Measurements from ENCODE around the gene PSMD1. TPM values are rescaled to one million over a fixed set of nuclear protein-coding genes. Genes with fewer than 3 reads are reported as not detected.

PSMD1 gene
- total RNA-seq, 1 donor from 2014 or later = 126 TPM

DNA sequence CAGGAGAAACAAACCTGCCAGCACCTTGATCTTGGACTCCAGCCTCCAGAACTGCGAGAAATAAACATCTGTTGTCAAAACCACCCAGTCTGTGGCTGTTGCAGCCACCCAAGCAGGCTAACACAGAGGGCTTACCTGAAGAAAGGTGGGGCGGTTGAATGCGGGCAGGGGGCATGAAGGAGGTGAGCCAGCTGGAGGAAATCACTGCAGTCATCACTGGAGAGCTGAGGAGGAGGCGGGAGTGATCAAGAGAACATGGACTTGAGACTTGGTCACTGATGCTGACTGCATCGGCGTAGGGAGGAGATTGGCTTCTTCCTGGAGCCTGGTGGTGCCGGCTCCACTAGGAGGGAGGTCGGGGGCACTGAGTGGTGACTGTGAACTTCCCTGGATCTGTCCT is 127.2 kb downstream of the PSMD1 start:
- intact Hi-C loops (cut with micrococcal nuclease) = no loop called here

DNA sequence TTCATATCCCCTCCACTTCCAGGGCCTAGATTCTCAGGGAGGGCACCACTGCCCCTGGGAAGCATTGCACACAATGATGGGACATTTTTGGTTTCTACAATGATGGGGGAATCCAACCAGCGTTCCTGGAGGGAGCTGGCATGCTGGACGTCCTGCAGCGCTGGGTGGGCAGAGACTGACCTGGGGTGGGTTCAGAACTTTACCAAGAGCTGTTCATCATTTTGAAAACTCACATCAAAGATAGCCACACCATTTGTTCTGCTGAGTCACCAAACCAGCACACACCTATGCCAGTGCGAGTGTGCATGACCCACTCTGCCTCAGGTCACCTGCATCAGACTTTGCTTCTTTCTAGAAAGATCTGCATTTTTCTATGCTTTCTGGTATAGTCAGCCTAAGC is 127.7 kb downstream of the PSMD1 start:
- intact Hi-C loops (cut with micrococcal nuclease) = no loop called here

DNA sequence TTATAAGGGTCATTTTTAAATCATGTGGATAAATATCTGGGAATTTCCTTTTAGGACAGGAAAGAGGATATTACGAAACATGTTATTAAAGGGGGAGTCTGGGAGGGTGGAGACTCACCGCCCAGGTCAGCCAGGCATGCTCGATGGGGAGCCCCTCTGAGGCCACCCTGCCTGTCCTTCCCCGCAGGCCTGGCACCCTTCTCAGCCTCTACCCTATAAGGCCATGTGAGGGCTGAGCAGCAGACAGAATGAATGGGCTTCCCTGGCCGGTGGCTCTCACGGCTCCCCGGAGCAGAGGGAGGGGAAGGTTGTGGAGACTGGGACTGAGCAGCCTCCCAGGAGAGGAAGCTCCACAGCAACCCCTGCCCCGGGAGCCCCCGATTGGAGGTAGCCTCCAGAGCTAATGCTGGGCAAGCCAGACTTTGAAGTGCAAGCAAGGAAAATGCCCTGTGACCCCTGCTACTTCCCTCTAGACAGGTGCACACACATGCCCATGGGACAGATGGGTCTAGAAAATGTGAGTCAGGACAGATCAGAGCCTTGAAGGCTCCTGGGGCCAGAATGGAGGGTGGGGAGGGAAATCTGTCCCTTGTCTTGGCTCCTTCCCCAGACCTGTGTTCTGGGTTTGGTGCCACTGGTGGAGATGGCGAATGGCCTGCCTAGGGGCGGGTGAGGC is 128.5 kb downstream of the PSMD1 start:
- intact Hi-C loops (cut with micrococcal nuclease) = no loop called here

DNA sequence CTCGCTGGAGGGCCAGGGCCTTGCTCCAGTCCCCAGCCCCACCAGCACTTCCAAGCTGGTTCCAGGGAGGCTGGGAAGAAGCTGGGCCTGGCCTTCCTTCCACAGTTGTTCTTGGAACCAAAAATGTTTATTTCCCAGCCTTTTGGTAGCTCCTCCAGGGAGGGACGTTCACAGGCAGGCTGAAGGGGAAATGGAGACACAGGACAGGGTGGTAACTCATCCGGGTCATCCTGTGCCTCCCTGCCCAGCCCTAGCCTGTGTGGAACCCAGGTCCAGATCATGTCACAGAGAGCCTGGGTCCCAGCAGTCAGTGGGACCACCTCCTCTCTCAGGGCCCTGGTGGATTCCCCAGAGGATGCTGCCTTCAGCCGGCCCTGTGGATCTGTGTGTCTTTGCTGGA is 129.2 kb downstream of the PSMD1 start:
- intact Hi-C loops (cut with micrococcal nuclease) = no loop called here

DNA sequence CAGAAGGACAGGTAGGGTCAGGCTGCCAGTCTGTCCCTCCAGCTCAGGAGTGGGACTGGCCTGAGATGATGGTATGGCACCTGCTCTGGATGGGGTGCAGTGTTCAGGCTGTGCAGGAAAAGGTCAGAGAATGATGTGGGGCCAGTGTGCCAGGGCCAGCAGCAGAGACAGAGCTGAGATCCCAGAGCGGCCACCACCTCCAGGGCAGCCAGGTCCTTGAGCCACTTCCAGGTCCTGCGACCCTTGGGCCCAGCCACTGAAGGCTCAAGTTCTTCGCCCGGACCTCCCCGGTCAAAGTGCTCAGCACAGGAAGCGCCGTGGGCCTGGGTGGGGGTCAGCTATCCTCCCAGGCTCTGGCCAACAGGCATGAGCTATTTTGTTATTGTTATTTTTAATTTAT is 129.7 kb downstream of the PSMD1 start:
- intact Hi-C loops (cut with micrococcal nuclease) = no loop called here

DNA sequence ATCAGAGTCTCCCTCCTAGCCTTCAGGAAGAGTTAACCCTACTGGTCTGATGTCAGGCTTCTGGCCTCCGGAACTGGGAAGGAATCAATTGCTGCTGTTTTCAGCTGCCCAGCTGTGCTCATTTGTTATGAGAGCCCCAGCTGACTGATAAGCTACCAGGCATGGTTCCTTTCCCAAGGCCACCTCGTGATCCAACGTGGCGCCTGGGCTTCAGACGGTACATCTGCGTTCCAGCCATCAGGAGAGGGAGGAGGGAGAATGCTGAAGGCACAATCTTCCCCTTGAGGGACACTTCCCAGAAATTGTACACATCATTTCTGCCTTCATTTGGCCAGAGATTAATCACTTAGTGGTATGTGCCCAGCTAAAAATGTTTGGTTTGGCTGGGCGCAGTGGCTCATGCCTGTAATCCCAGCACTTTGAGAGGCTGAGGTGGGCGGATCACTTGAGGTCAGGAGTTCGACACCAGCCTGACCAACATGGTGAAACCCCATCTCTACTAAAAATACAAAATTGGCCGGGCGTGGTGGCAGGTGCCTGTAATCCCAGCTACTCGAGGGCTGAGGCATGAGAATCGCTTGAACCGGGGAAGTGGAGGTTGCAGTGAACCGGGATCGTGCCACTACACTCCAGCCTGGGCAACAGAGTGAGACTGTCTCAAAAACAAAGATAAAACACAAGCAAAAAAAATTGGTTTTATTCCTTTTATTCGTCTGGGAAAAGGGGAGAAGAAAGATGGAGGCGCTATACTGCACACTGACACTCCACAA is 131.3 kb downstream of the PSMD1 start:
- intact Hi-C loops (cut with micrococcal nuclease) = no loop called here

DNA sequence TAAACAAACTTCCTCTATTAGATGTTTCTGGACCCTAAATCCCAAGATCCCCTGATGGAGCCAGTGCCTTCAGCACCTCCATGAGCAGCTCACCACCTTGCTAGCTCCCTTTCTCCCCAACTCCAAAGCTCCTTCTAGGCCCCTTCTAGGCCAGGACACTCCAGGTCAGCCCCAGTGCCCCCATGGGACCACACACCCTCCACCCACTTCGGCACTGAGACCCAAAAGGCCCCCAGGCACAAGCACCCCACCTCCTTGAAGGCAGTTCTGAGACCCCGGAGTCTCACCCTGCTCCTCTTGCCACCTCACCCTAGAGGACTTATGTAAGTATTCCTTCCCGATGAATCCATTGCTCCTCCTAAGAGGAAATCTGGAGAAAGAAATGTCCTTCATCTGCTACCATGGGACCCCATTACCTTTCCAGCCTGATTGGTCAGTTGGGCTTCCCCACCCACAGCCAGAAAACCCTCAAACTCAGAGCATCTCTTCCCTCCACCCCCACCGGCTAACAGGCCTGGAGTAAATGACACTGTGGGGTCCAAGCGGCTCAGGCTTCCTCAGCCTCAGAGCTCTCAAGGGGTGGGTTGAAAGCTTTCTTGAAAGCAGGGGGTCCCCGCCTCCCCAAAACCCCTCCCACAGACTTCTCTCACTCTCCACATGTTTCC is 132.0 kb downstream of the PSMD1 start:
- intact Hi-C loops (cut with micrococcal nuclease) = no loop called here

DNA sequence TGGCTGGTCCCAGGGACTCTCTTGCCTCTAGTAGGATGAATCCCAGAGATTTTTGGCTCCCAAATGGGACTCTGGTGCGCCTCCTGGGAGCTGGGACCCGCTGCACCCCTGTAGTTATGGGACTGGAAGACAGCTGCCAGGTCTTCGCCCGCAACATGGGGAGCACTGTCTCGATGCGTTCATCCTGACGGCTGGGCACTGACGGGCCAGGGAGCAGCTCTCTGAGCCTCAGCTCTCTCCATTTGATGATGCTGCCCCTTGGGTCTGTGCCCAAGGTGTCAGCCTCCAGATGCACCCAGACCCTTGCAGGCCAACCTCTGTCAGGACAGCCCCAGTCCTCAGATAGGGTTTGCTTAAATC is 132.5 kb downstream of the PSMD1 start:
- intact Hi-C loops (cut with micrococcal nuclease) = no loop called here

DNA sequence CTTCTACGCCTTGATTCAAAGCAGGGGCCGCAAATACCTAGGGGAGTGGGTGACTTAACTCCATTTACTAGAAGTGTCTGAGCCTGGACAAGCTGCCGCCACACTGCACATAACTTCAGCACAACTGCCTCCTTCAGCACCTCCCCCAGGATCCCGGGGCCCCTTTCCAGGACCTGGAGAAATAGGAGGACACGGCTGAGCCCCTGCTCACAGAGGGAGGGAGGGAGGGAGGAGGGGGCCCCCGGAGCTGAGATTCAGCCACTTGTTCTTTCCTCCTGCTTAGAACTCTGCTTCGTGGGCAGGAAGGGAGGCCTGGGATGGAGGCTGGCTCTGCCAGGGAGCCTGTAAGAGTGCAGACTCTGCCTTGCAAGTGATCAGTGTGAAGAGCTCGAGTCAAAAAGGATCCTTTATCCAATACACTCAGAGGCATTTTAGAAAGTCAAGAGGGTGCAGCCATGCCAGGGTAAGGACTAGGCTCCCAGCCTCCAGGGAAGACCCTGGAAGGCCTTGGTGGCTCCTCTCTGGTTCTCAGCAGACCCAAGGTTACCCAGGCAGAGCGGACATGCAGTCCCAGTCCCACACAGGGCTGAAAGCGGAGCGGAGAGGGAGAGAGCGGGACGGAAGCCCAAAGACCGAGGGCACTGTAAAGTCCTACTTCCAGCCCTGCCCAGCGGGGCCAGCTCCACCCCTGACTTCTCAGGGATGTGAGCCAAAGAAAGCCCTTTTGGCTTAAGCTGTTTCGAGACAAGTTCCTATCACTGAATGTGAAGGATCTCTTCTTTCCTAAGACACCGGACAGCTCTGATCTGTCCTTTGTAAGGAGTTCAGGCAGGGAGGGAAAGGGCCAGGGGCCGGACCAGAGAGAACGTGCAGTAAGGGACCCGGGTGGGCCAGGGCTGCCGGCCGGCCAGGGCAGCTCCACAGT is 133.2 kb downstream of the PSMD1 start:
- intact Hi-C loops (cut with micrococcal nuclease) = no loop called here

DNA sequence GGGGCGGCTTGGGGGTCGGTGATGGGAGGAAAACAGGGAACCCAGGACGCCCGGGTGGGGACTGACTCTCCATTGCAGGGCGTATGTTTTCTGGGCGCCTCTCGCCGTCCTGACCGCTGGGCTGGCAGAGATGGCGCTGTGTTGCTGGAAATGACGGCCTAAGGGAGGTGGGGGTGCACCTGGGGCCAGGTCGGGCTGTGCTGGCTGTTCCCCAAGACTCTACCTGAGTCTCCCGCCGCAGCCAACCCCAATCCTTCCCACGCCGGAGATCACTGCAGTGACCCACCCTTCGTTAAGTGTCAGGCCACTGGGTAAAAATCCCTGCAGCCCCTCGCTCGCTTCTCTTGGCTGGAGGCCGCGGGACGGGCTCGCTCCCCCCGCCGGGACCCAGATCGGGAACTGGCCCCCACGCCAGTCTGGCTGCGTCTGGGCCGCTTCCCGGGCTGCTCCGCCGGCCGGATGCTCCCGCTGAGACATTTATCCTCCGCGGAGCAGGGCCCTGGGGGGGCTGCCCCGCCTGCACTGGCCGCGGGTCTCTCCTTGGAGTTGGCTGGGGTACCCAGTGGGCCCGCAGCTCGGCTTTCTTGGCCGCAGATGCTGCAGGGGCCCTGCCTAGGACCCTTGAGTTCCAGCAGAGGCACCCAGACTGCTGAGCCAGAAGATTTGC is 134.0 kb downstream of the PSMD1 start:
- intact Hi-C loops (cut with micrococcal nuclease) = no loop called here

DNA sequence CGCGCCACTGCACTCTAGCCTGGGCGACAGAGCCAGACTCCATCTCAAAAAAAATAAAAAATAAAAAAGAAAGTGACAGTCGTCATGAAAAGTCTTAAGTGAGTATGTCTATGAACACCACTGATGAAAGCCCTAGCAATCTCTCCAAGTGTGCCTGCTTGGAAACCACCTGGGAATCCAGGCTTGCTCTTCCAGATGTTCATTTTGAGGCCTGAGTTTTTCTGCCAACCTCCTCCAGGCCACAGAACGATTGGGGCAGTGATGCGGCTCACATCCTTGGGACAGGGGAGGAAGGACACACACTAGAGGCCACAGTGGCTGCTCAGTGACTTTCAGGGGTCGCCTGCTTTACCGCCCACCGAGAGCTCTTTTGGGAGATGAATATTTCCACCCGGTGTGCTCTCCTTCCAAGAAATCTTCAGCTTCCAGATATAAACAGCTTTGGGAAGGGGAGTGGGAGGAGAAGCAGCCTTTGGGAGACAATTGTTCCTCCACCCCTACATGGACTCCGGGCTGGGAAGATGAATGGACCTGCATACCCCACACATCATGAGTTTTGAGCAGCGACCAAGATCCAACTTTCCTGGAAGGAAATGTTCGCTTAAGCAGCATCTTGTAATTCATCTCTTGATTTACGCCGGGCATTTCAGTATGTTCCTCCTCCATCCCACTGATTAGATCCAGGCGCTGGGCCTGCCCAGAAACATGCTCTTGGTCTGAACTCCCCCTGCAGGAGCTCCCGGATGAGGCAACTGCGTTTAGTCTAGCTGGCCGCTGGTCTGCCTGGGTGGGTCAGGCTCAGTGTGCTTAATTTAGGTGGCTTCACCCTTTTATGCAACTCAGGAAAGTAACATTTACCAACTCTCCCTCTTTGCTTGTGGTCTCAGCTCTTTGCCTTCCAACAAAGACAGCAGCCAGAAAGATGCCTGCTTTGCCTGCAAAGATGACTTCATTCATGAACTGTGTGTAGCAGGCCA is 135.5 kb downstream of the PSMD1 start:
- intact Hi-C loops (cut with micrococcal nuclease) = no loop called here

DNA sequence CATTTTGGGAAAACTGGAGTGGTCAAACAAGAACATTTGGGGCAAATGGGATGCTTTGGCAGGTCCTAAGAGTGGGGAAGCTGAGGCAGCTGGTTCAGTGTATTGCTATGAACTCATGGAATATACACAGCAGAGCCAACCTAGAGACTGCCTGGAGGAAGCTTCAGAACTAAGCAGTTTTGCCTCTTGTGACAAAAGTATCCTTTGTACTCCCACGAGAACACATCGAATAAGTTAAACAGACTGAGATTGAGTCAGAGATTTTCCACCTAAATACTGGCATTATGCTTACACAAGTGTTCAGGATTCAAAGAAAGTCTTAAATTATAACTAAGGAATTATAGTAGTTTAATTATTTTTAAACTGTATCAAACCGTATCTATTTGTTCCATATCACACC is 136.5 kb downstream of the PSMD1 start:
- intact Hi-C loops (cut with micrococcal nuclease) = no loop called here

DNA sequence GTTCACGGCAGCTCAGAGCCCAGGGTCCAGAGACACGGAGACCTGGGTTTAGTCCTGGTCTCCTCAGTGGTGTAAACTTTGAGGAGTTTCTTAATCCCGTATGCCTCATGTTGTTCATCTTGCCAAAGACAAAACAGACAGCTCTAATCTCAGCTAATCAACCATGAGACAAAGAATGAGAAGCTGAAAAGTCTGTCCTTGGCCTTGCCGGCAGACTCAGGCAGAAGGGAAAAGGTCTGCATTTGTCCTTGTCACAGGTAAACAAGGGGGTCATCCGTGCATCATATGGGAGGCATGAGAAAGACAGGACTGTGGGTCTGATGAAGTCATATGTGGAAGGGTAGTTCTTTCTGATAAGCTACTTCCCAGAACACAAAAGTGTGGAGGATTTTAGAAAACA is 139.9 kb downstream of the PSMD1 start:
- intact Hi-C loops (cut with micrococcal nuclease) = loop anchor here (5.0 kb wide), 2 partner anchors 144 to 516 kb away; no protein-coding TSS in a partner anchor

DNA sequence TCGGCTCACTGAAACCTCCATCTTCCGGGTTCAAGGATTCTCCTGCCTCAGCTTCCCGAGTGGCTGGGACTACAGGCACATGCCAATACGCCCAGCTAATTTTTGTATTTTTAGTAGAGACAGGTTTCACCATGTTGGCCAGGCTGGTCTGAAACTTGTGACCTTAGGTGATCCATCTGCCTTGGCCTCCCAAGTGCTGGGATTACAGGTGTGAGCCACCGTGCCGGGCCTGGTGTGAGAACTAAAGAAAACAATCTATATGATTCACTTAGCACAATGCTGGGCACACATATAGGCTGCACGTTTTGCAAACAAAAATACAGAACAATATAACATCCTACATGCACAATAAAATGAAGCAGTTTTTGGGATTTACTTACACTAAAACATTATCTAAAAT is 140.5 kb downstream of the PSMD1 start:
- intact Hi-C loops (cut with micrococcal nuclease) = loop anchor here (5.0 kb wide), 2 partner anchors 145 to 515 kb away; no protein-coding TSS in a partner anchor

DNA sequence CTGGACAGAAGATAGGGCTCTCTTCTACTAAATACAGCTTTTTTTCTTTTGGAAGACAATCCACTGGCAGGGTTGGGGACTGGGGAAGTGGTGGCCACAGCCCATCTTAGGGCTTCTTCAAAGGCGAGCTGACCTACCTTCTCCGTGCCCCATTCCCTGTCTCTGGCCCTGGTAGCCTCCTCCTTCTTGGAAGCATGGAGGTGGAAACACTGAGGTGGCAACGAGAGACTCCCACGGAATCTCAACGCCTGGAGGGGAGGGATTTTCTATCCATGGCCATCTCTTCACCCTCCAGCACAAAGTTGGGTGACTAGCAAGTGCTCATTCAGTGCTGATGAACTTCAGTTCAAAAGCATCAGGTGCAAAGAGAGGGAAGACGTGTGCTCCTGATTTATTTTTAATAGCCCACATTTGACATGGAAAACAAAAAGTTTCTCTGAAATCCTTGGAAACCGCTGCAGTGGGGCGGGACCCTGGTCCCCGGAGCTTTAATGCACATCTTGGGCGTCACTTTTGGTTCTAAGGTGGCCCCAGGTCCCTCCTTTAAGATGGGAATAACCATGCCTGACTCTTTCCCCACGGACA is 141.1 kb downstream of the PSMD1 start:
- intact Hi-C loops (cut with micrococcal nuclease) = loop anchor here (1.0 to 5.0 kb wide), 5 partner anchors 29 to 515 kb away; no protein-coding TSS in a partner anchor

DNA sequence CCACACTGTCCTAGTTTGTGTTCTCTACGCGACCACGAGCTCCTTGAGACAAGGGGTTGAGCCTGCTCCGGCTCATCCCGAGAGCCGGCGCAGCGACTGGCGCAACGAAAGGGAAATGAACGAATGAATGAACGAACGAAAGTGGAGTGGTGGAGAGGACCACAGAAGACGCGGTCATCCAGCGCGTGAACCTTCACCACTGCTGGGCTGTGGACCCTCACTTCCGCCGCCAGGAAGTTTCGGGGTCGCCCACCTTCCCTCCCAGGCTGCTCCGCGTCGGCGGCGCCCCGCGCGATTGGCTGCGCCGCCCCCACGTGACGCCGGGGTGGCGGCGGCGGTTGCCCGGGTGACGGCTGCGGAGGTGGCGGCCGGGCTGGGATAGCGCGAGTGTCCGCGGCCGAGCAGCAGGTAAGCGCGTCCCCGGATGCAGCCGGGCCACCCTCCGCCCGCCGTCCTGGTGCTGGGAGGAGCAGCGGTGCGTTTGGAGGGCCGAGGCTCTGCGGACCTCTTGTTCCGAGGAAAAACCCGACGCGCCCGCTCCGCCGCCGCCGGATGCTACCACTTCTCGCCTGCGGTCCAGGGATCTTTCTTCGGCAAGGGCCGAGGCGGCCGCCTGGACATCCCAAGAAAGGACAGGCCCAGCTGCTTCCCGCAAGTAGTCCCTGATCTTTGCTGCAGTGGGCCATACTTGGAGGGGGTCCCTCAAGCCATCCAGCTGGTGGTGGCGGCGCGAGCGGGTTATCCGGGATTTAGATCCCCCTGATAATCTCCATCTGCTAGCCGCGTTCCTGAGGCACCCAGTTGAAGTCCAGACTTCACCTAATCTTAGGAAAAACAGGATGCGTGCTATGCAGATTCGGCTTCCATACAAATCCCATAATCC is 141.9 kb downstream of the PSMD1 start, which contains the start of gene ARMC9:
Gene ARMC9 (plus strand): TSS at position 341 of the 883 bp plus-strand sequence. CDS start 7,608 bp downstream, outside the sequence.
- intact Hi-C loops (cut with micrococcal nuclease) = loop anchor here (1.0 to 5.0 kb wide), 5 partner anchors 28 to 514 kb away; no protein-coding TSS in a partner anchor

DNA sequence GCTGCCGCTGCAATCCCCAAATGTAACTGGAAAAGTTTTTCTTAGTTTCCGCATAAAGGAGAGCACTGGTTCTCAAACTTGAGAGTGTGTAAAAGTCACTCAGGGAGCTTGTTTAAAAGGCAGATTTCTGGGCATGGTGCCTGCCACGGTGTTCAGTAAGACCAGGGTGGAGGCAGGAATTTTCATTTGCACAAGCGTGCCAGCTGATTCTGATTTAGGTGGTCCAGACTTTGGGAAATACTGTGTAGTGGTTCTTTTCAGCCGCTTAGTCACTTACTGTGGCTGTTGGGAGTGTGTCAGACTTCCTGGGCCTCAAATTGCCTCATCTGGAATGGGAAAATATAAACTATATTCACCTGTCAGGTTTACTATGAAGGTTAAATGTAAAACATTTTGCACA is 142.6 kb downstream of the PSMD1 start:
- intact Hi-C loops (cut with micrococcal nuclease) = loop anchor here (2.0 to 5.0 kb wide), 3 partner anchors 28 to 513 kb away; no protein-coding TSS in a partner anchor

All from T-helper 1 cell treated with Interleukin-12 subunit alpha and Interleukin-12 subunit beta and Interleukin-4 antibody, amounts not matched to agents 30 ng/mL and 1 ng/mL, for 36 hours (primary cell).